KBM-7 (cell line): ENCODE results near the gene PAN2.
"Not testable (repeated sequence)": the region's sequence is repeated elsewhere in the genome, so short reads cannot be mapped to it uniquely, and the experiment has no call there.

ENCODE experiments used
- DNase-seq: peaks from one replicate; pipeline ENCODE4 v3.0.0-alpha.2; 2015
- in situ Hi-C: fragments of 300-500 bp; cut with MboI; formaldehyde crosslinking; loops from 2 replicates; pipeline ENCODE4 v1.14.3; 2020; ENCODE audit warnings: low sequenced_read_pairs, low pct_unique_long_range_greater_than_20kb, mixed read lengths

PAN2 gene

DNA sequence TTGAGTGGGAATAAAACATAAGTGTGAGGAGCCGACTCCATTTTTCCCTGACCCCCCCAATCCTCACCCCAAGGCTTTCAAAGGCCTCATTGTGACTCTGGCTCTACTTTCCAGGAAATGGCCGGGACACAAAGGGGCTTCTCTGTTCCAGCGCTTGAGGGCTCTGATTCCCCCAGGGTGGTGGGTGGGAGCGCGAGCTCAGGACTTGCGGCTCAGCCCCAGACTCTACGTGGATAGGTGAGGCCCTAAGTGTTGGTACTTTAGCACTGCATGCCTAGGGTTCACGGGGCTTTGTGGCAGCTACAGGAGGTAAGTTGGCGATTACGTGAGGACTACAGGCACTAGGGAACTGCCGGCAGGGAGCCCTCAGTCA, 18.6 kb downstream of the PAN2 start:
- no peak for DNase-seq
- in situ Hi-C loops, result no loop called here

DNA sequence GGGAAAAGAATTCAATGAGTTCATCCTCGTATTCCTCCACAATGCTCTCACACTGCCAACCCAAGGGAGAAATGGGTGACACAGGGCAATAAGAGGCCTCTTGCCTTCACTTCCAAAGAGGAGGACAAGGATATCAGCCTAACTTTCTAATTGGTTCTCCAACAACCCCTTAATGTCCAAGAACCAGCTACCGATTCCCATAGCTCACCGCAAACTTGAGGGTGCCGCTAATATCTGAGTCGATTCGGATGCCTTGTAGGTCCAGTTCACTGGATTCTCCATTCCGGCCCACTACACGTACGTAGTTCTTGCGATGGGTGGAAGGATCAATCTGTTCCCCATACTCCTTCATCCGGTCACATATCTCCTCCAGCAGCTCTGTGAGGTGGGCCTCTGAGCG, 22.8 kb downstream of the PAN2 start:
- in situ Hi-C loops, result no loop called here
- no peak for DNase-seq

DNA sequence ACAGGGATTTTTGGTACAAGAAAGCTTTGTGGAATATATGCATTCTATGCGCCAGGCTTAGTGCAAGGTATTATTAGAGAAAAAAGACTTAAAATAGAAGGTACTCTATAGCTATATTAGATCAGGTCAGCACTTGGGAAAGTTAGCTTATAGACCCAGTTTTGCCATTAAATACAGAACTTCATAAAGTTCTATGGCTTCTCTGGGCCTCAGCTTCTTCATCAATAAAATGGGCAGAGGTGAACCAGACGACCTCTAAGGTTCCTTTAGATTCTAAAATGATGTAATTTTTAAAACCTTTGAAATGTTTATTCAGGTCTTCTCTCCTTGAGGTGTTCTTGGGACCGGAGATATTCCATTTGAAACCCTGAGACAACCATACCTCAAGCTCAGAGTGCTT, 25.1 kb downstream of the PAN2 start:
- in situ Hi-C loops, result no loop called here
- DNase-seq, result no peak

GRCh38 chr12:56307221-56307965, 26.4 kb downstream of the PAN2 start:
- in situ Hi-C loops, result no loop called here

GRCh38 chr12:56304872-56305590, 28.8 kb downstream of the PAN2 start:
- no peak for DNase-seq
- in situ Hi-C loops, result no loop called here

More at GRCh38 chr12:56307221-56307965, 26.4 kb downstream of the PAN2 start:
- DNase-seq, result no peak

DNA sequence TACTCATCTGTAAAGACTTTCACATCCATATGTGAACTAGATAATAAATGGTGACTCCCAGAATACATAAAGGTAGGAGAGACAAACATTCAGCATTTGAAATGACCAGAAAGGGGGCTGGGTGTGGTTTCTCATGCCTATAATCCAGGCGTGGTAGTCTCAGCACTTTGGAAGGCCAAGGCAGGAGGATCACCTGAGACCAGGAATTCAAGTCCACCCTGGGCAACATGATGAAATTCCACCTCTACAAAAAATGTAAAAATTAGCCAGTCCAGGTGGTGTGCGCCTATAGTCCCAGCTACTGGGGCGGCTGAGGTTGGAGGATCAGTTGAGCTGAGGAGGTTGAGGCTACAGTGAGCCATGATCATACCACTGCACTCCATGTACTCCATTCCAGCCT, 29.5 kb downstream of the PAN2 start:
- DNase-seq, result no peak
- in situ Hi-C loops, result no loop called here

GRCh38 chr12:56300644-56301464, 32.9 kb downstream of the PAN2 start:
- in situ Hi-C loops, result no loop called here
- no peak for DNase-seq

DNA sequence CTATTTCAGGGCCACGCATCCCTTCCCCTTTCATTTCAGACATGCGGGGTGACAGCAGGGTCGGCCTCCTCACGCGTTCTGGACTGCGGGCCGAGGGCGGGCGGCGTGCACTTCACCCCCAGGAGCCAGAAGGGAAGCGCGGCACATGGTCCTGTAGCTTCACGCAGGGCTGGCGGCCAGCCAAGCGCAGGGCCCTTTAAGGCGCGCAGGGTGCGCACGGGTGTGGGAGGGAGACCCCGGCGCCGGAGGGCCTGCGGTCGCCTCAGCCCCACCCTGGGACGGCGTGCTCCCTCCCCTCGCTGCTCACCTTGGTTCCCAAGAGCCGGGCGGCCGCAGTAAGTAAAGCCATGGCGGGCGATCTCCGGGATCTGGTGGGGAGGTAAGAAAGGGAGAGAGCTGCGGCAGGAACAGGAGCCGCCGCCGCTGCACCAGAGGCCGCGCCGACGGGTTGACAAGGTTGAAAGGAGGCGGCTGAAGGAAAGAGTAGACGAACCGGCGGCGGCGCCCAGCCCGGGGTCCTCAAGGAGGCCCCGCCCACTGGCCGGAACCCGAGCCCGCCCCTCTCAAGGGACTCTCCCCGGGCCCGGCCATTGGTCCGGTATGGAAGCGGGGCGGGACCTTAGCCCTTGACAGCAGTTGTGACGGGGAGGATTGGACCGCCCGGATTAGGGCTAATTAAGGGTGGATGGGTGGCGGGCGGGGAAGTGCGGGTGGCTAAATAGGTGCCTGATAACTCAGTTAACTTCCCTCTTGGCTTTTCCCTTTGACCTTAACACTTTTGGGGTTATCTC, 33.8 kb downstream of the PAN2 start, which contains the start of gene CS:
CS (minus strand) TSS at position 478 of the 791 bp plus-strand sequence; CDS start at position 349, 129 bp downstream.
- in situ Hi-C loops, result no loop called here

GRCh38 chr12:56299308-56299852, 34.4 kb downstream of the PAN2 start:
- in situ Hi-C loops, result no loop called here

More for the DNA sequence above, 33.8 kb downstream of the PAN2 start, which contains the start of gene CS:
- DNase-seq, result peak; percentile 98

GRCh38 chr12:56298828-56299227, 35.0 kb downstream of the PAN2 start:
- DNase-seq, result peak; percentile 30
- in situ Hi-C loops, result no loop called here

More at GRCh38 chr12:56299308-56299852, 34.4 kb downstream of the PAN2 start:
- no peak for DNase-seq

- DNase-seq, result no peak
- in situ Hi-C loops, result no loop called here
Measured at GRCh38 chr12:56297400-56297799, 36.4 kb downstream of the PAN2 start.

GRCh38 chr12:56296295-56296694, 37.5 kb downstream of the PAN2 start:
- no peak for DNase-seq
- in situ Hi-C loops, result no loop called here

DNA sequence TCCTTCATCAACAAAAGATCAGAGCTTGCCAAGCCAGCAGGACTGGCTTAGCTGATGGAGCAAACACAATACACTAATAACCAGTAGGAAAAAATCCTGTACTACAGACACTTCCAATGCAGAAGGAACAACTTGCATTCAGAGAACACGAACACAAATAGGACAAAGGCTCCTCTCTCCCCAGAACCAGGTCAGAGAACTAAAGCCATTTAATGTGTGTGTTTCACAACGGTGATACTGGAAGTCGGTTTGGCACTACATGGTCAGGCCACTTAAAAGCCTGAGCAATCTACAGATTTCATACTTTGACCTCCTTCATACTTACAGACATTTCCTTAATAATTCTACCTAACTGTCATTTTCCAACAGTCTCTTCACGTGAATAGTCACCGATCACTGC, 40.0 kb downstream of the PAN2 start:
- DNase-seq, result no peak
- in situ Hi-C loops, result no loop called here

- in situ Hi-C loops, result no loop called here
- peak; percentile 45 for DNase-seq
Measured at GRCh38 chr12:56288705-56289387, 45.0 kb downstream of the PAN2 start.

GRCh38 chr12:56286044-56286830, 47.6 kb downstream of the PAN2 start:
- in situ Hi-C loops, result no loop called here
- DNase-seq, result no peak

- DNase-seq, in situ Hi-C loops: not testable (repeated sequence)
Measured at GRCh38 chr12:56284263-56284662, 49.5 kb downstream of the PAN2 start.

GRCh38 chr12:56282579-56282978, 51.2 kb downstream of the PAN2 start:
- DNase-seq, result no peak
- in situ Hi-C loops, result no loop called here
